DMS 273 (cell line): Measurements from ENCODE around the gene SLC47A2.
"Not testable (repeated sequence)": the region's sequence is repeated elsewhere in the genome, so short reads cannot be mapped to it uniquely, and the experiment has no call there.

ENCODE experiments used
- DNase-seq: peaks from one replicate; lab custom pipeline; 2025; ENCODE audit not compliant: unreplicated experiment; lab: John Stamatoyannopoulos, UW

SLC47A2 gene

DNA sequence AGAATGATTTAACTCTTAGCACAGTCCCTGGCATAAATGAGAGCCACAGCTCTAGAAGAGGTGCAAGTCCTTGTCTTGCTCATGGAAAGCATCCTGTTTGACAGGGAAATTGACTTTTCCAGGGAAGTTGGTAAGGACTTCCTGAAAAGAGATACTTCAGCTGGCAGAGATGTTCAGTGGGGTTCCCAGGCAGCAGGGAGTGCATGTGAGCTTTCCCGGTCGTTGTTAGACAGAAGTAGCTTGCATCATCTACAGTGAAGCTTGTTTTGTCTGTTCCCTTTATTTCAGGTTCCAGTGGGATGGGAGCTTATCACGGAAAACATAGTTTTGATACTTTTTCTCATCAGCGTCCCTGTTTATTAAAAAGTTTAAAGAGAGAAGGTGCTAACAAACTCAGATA lies 45.0 kb downstream of the SLC47A2 start:
- no peak for DNase-seq

- DNase-seq: no peak
Observed at GRCh38 chr17:19670908-19671307, 45.5 kb downstream of the SLC47A2 start.

DNA sequence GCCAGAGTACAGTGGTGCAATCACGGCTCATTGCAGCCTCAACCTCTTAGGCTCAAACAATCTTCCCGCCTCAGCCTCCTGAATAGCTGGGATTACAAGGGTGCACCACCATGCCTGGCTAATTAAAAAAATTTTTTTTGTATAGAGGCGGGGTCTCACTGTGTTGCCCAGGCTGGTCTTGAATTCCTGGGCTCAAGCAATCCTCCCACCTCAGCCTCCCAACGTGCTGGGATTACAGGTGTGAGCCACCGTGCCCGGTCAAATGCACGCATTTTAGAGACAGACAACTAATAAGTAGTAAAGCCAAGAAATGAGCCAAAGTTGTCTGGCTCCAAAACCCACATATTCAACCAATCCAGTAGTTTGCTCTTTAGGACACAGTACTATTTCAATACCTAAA lies 46.7 kb downstream of the SLC47A2 start:
- DNase-seq: not testable (repeated sequence)

DNA sequence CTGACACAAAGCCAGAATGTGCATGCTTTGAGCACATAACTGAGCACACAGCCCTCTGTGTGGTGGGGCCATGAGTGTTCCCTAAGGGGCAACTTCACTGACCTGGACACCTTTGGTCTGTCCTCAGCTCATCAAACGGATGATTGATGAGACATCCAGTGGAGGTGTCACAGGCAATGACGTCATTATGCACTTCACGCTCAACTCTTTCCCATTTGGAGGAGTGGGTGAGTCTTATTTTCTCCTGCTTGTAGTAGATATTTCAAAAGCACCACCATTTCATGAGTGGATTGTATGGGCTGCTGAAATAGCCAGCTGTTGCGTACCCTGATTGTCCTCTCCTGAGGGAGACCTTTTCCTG lies 51.6 kb downstream of the SLC47A2 start:
- no peak for DNase-seq

DNA sequence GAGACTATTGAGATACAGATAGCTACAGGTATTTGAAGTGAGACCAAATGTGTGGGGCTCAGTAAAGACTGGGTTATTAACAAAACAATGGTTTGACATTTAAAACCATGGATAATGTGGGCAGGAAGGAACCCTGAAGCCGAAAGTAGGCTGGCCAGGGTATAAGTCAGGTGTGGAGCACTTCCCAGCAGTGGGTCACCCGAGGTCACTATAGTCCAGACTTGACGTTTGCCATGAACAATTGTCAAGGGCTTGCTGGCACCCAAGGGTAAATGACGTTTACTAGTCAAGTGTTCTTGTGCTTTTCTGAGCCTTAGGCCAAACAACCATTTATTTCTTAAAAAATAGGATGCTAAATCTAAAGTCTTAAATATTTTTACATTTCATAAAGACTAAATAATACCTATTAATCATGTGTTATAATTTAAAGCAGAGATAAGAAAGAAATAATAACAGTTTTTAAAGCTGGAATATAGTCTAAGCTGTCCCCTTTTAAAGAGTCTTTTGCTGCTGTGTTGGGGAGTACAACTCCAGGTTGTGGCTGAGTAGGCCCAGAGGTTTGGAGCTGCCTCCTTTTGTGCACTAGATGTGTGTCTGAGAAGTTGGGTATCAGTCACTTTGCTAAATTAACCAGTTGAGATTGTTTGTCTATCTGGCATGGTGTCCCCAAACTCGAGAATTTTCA lies 52.1 kb downstream of the SLC47A2 start:
- DNase-seq: no peak

- DNase-seq: no peak
Observed at GRCh38 chr17:19663097-19663496, 53.3 kb downstream of the SLC47A2 start.

- no peak for DNase-seq
Observed at GRCh38 chr17:19661121-19661520, 55.3 kb downstream of the SLC47A2 start.

DNA sequence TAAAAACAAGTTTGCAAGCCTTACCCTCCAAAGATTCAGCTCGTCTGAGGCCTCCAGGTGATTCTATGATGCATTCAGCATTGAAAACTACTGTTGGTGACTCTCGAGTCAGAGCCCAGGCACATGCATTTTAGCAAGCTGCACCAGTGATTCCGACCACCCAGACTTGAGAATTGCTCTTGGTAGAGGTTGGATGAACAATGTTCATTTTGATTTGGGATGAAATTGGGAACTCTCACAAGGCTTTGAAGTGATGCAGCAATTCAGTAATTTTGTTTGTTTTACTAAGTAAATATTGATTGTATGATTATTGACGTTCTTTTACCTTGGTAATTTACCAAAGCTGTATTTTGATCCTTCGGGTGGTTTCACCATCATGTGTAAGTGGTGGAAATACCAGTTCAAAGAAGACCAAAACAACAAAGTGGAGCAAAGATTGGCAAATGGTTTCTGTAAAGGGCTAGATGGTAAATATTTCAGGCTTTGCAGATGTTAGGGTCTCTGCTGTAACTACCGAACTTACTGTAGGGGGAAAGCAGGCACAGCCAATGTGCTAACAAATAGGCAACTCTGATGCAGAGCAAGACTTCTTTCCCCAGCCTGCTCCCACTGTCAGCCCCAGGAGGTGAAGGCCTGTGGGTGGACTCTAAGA lies 56.0 kb downstream of the SLC47A2 start:
- DNase-seq: no peak

DNA sequence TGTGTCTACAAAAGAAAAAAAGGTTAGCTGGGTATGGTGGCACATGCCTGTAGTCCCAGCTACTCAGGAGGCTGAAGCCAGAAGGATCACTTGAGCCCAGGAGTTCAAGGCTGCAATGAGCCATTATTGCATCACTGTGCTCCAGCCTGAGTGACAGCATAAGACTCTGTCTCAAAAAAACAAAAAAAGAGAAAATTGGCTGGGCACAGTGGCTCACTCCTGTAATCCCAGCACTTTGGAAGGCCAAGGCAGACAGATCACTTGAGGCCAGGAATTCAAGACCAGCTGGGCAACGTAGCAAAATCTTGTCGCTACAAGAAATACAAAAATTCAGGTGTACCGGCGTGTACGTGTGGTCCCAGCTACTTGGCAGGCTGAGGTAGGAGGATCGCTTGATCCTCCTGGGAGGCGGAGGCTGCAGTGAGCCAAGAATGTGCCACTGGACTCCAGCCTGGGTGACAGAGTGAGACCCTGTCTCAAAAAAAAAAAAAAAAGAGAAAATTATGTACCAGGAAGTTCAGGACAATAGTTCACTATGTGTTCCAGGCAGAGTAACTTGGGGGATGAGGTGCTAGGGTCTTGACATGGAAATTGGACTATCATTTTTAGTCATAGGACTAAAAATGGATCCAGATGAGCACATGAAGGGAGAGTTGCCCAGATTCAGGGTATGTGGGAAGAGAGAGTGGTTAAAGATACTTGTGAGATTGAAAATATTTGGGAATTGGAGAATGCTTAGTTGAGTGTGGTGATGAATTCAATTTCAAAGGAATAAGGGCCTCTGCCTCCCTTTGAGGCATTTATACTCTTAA lies 56.8 kb downstream of the SLC47A2 start:
- DNase-seq: no peak

- DNase-seq: no peak
Observed at GRCh38 chr17:19656851-19657581, 59.4 kb downstream of the SLC47A2 start.

DNA sequence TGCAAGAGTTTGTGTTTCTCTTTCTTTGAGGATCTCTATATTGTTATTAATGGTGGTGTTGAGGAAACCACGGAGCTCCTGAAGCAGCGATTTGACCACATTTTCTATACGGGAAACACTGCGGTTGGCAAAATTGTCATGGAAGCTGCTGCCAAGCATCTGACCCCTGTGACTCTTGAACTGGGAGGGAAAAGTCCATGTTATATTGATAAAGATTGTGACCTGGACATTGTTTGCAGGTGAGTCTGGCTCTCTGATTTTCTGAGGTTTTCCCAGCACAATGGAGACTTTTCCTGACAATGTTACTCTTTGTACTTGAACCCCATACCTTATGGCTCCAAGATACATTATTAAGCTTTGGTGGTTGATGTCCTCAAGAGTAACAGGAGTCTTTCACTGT lies 60.0 kb downstream of the SLC47A2 start:
- no peak for DNase-seq

GRCh38 chr17:19654896-19655295 lies 61.5 kb downstream of the SLC47A2 start:
- no peak for DNase-seq

- DNase-seq: no peak
Observed at GRCh38 chr17:19654342-19654886, 62.0 kb downstream of the SLC47A2 start.

GRCh38 chr17:19652595-19652994 lies 63.8 kb downstream of the SLC47A2 start:
- DNase-seq: no peak

- DNase-seq: no peak
Observed at GRCh38 chr17:19651451-19652238, 64.7 kb downstream of the SLC47A2 start.

DNA sequence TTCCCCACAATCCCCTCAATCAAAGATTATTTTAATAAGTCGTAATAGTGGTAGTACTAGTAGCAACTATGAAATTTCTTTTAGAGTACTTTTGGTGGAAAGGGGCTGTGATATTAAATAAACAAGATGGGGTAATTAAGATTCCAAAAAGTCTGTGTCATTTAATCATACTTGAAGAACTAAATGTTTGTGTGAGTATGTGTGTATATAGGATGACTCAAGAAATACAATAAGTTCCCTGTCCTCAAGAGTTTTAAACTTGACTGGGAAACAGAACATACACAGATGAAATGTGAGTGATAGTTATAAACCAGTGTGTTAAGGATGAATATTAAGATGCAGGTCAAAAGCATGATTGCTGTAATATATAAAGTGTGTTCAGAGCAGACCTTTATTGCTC lies 65.6 kb downstream of the SLC47A2 start:
- no peak for DNase-seq

- no peak for DNase-seq
Observed at GRCh38 chr17:19649274-19649541, 67.2 kb downstream of the SLC47A2 start.

GRCh38 chr17:19648475-19649273 lies 67.7 kb downstream of the SLC47A2 start, which contains the start of gene ALDH3A2:
TSS of gene ALDH3A2 (plus strand) at chr17:19648751. CDS start at chr17:19648972, 221 bp downstream.
- DNase-seq: peak; percentile 96

GRCh38 chr17:19647697-19648474 lies 68.5 kb downstream of the SLC47A2 start:
- peak; percentile 78 for DNase-seq
